HS-5 (cell line): ENCODE results near the gene GABRB1.
"Not testable (repeated sequence)": the region's sequence is repeated elsewhere in the genome, so short reads cannot be mapped to it uniquely, and the experiment has no call there.

Experiments used
- DNase-seq: peaks from one replicate; pipeline ENCODE4 v3.0.0-alpha.2; 2012; ENCODE audit warnings: low read depth

Gene GABRB1

DNA sequence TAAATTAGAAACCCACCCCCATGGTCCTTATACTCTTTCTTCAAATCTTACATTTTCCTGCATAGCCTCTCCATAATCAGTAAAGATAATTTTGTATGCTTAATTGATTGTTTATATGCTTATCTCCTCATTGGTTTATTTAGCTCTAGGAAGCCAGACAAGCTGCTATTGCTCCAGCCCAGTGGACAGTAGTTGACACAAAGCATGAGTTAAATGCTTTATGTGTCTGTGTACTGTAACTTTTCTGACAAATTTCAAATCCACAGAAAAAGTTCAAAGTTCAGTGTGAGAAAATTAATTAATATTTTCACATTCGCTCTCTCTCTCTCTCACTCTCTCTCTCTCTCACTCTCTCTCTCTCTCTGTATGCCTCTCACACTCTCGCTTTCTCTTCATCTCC lies 181.7 kb downstream of the GABRB1 start:
- DNase-seq = no peak

DNA sequence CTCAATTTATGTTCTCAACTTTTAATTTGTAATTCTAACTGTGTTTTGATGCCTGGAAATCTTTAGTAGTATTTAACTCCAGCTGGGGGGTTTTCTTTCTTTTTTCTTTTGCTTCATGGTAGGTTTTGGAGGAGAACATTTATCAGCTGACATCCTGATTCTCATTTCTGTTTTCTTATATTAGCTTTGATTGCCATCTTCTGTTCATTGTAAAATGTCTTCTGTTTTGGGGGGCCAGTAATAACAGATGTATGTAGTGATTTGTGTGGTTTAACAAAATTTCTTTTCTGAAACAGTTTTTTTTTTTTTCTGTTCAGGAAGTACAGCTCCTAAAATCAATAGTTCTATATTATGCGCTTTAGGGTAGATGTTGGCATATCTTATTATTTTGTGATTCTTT lies 182.2 kb downstream of the GABRB1 start:
- DNase-seq = no peak

DNA sequence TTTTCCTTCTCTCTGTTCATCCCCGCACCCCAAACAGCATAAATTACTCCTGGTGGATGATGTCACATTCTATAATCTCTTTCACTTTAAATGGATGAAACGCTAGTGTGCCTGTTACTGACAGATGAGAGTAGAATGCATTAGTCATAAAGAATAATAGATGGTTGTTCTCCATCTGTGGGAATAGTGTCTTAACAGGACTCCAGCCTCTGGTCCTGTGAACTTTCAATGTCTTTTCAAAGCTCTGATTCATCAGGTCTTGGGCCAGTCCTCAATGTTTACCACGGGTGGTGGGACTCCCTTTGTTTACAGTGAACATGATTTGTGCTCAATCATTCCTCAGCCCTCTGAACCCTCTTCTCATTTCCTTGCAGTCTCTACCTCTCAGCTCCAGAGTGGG lies 182.6 kb downstream of the GABRB1 start:
- peak; percentile 67 for DNase-seq

DNA sequence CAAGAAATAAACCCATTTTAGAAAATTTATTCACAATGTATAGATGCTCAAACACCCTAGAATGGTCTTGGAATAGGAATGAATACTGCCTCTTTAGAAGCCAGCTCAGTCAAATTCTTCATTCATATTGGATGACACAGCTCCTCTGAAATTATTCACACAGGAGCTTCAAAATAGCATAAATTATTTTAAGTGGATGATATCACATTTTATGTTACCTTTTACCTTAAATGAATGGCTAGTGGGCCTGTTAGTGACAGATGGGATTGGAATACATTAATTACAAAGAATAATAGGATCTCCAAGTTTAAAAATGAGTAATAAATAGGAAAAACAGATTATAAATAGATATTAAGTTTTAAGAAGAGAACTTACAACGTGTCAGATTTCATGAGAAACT lies 184.4 kb downstream of the GABRB1 start:
- DNase-seq = no peak

DNA sequence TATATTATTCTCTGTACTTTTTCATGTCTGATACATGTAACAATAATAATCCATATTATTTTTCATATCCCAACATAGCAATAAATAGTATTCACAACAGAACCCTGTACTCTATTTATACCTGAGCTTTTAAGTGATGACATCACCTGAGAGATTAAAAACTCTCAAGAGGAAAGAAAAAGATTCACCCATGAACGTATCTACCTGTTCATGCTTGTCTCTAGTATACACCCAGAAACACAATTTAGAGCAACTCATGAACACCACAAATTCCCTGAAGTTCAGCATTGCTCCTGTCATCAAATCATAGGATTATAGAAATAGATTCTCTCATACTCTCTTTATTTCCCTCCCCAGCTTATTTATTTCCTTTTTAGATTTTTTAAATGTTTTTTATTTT lies 185.9 kb downstream of the GABRB1 start:
- DNase-seq = no peak

DNA sequence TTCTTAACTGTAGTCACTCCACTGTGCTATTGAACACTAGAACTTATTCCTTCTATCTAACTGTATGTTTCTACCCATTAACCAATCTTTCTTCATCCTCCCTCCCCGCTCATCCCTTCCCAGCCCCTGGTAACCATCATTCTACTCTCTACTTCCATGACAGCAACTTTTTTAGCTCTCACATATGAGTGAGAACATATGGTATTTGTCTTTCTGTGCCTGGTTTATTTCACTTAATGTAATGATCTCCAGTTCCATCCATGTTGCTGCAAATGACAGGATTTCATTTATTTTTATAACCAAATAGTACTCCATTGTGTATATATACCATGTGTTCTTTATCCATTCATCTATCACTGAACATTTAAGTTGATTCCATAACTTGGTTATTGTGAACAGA lies 186.5 kb downstream of the GABRB1 start:
- DNase-seq = no peak

DNA sequence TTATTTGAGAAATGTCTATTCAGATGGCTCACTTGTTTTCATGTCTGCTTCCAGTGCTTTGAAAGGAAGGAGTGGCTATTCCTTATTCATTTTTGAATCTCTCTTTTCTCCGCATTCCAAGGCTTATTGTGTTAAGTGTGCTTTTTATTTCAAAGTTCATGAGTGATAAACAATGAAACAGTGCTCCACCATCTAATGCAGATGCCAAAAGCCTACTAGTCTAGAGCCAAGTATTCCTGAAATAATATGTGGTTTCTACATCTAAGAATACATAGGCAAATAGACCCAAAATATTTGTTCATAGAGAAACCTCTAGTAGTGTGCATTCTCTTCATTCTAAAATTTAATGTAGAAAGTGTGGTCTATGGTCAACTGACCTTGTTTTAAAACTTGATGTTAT lies 187.3 kb downstream of the GABRB1 start:
- no peak for DNase-seq

DNA sequence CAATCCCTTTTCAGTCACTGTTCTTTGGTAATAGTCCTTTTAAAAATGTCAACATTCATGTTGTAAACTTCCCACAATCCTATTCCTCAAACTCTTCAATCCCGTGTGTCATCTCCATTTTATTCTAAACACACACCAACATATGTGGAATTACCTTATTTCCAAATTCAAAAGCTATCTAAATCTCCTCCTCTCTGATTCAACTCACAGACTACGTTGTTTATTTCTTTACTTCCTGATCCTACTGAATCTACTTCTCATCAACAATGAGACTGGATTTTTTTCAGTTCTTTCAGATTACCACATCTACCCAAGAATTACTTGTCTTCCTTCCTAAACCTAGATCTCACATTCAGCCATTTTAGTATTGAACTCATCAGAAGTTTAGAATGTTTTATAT lies 188.2 kb downstream of the GABRB1 start:
- DNase-seq = no peak

DNA sequence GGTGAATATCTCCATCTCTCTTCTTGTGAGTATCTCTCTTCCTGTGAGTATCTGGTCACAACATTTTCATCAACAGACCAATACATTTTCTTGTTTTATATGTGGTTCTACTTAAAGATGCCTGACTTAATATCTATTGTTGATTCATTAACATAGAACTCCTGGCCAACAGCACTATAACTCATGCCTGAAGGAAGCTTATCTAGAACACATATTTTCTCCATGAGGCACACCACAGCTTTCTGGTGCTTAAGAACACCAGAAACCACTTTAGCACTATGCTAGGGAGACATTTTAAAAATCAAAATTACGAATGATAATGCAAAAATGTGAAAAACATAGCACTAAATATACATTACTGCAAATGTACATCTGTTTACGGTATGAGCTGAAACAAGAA lies 190.4 kb downstream of the GABRB1 start:
- DNase-seq = no peak

DNA sequence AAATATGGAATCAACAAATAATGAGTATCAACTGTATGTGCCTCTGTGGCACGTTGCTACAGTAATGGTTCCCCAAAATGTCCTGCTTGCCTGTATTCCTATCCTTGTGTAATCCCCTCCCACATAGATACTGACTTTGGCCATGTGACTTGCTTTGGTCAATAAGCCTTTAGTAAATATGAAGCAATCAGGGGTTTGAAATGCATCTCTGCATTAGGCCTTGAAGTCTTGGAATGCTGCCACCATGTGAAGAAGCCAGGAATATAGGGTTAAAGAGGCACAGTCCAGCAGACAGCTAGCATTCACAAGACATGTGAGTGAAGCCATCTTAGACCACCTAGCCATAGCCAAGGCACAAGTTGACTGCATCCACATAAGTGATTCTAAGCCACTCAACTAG lies 190.9 kb downstream of the GABRB1 start:
- no peak for DNase-seq

DNA sequence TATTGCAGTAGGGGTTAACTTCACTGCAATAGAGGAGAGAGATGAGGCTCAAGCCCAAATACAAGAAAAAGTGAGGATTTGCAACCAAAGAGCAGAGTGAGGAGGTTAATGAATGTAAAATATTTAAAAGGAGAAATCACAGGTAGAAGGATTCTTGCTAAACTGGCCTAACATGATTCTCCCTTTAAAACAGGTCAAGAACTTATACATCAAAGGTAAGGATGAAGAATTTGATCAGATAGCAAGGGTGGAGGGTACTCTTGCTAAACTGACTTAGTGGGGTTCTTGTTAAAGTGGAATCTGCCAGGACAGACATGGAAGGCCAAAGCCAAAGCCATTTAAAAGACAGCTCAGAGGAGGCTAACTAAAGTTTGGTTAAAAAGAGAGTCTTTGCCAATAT lies 193.0 kb downstream of the GABRB1 start:
- DNase-seq = no peak

DNA sequence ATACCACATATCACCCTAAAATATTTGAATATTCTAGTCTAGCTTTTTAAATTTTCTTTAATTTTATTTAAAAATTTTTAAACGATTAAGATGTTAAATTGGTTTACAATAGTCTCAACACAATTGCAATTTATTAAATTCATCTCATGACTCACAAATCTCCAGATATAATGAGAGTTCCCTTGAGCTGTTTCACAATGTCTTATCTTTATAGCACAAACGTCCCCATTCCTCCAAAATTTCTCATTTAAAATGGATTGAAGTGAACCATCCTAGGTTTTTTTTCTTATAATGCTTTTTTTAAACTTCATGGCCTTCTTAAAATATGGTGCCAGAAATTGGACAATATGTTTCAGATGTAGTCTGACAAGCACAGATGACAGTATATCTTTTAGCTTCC lies 204.4 kb downstream of the GABRB1 start:
- no peak for DNase-seq

DNA sequence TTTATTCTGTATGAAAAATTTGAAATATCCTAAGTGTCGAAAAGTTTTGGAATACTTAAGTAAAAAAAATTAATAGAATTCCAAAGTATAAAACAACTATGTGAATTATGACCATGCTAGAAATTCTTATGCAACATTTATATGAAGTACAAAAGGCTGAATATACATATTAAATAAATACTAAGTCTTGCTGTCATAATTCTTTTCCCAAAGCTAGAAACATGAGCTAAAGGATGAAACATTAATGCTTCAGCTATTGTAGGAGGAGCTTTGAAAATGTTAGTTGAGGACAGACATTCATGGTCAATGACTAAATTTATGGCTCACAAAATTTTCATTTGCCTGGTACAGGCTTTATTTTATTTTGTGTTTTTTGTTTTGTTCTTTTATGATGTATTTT lies 207.3 kb downstream of the GABRB1 start:
- DNase-seq = no peak

DNA sequence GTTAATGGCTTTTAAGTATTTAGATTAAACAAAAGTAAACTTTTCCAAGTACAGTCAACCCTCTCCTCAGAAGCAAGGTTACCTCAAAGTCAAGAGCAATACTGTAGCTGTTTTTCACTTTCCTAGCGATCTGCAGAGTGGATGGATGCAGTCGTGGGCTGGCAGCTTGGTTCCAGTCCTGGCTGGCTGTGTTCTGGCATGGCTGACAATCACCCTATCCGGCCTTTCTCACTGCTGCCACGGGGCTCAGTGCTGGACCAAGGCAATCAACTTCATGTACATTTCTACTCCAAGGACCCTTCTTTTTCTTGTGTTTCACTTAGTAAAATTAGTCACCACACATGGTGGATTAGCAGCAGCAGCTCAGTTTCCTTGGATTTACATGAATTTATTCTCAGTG lies 208.3 kb downstream of the GABRB1 start:
- no peak for DNase-seq

DNA sequence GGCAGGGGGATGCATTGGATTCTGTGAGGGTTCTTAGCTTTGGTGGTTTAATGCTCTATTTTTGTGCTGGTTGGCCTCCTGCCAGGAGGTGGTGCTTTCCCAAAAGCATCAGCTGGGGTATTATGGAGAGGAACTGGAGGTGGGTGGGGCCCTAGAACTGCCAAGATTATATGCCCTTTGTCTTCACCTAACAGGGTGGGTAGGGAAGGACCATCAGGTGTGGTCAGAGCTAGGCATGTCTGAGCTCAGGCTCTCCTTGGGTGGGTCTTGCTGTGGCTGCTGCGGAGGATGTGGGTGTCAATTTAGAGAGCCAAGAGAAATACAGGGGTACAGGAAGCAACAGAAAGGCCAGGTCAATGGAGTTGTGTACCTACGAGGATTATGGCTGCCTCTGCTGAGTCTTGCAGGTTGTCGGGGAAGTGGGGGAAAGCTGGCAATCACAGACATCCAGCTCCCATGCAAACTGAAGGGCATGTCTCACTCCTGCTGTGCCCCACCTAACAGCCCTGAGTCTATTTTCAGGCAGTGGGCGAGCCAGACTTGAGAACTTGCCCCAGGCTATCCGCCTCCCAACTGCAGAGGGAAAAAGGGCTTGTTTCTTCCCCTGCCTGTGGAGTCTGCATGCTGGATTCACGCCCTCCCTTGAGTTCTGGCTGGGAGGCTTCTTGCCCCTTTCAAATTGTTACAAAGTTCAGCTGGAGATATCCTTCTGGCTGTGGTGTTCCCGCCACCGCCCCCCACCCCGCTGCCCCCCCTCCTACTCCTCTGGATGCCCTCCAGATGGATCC lies 220.2 kb downstream of the GABRB1 start:
- no peak for DNase-seq

DNA sequence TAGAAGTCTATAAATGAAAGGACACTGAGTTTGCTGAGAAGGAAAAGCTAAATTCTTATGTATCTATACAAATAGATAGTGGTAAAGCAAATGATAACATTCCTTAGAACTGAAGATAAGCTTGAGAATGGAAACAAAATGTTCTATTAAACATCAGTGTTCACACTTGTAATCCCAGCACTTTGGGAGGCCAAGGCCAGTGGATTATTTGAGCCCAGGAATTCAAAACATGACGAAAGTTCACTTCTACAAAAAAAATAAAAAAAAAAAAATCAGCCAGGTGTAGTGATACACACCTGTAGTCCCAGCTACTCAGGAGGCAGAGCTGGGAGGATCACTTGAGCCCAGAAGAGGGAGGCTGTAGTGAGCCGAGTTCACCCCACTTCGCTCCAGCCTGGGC lies 232.4 kb downstream of the GABRB1 start:
- no peak for DNase-seq

DNA sequence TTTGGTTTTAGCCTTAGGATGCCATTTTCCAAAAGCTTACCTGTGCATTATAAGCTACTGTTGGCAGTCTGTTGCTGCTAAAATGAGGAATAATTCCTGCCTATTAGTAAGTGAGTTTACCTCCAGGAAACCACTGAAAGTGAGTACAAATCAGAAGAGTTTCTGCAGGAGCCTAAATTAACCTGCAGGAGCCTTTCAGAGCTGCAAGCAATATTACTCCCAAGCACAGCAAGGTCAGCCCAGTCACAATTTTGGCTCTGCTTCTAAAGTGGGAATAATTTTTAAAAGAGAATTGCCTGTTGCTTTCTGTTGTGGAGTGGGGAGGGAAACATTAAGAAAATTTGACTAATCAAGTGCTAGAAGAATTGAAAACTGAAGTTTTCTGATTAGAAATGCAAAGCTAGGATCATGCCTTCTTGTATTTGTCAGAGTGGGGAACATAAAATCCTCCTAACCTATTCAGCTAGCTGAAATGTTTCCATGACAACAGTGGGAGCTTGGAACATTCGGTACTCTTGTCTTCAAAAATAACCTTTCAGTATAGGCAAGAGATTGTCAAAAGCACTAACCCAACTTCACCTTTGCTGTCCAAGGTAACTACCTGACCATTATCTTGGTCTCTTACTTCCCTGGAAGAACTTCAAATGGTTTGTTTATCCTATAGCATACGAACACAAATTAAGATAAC lies 239.0 kb downstream of the GABRB1 start:
- no peak for DNase-seq

DNA sequence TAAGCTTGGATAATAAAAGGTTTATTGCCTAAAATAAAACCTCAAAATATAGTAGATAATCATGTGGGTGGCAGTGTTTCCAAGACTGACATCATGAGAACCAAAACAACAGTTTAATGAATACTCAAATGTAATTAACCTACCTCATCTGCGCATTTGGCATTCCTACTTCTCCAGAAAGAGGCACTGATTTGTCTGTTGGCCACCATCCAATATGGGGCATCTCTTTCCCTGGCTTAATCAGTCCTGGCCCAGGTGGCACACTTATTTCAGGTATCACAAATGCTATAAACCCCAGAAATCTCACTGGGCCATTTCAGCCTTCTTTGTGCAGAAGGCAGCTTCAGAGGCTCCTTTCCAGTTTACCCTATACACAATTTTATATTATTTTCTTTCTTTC lies 239.9 kb downstream of the GABRB1 start:
- DNase-seq = no peak

DNA sequence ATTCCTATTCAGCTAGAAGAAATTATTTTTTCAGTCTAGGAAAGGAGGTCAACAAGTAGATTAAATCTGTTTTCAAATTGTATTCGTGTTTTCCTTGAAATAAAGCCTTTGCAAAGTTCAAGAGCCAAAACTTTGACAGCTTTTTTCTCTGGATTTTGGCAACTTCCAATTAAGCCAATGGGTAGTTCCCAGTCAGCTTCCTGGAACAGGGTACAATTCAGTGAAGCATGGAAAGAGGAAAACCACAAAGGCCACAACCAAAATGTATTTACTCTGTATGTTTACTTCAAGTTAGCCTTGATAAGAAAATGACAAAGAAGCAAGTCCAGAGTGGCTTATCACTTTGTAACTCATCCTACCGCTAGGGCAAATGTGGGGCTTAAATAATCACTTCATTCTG lies 243.5 kb downstream of the GABRB1 start:
- no peak for DNase-seq

DNA sequence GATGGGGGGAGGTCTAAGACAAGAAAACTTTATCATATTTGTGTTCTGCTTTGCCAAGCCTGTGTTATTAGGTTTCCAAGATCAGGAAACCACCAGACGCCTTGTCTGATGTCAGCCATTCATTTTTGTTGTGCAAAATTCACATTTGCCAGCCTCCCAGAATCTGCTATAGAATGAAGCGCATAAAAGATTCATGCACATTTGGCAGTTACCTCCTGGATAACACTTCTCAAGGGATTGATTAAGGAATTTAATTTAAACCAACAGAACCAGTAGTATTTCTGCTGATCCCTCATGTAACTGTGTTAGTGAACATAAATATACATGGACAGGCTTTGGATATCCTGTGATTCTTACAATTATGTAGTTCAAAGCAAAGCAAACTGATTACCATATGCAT lies 244.2 kb downstream of the GABRB1 start:
- no peak for DNase-seq

DNA sequence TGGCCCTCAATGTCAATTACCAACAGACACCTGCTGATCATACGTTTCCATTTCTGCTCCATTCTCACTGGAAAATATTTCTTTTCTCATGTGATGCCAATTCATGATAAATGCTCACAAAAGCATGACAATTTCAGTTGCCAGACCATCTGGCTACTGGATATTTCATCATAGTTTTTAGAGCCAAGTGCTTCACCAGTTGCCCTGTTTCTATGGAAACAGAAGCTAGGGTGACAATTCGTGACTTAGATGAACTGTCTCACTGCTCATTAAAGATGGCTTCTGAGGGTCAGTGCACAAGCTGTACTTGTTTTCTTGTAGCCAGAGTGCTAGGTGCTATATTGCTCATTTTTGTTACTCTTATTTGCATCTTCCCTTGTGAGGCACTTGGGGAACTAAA lies 247.3 kb downstream of the GABRB1 start:
- no peak for DNase-seq

DNA sequence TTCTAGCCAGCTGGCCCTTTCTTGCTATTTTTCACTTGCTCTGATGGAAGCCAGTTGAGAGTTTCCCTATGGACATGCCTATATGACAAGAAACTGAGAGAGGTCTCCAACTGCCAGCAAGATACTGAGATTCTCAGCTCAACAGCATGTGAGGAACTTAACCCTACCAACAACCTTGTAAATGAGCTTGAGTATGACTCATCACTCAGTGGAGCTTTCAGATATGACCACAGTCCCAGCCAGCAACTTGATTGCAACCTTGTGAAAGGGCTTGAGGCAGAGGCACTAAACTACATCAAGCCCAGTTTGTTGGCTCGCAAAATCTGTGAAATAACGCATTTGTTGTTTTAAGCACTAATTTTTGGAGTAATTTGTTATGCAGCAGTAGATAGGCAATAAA lies 256.4 kb downstream of the GABRB1 start:
- peak; percentile 10 for DNase-seq

DNA sequence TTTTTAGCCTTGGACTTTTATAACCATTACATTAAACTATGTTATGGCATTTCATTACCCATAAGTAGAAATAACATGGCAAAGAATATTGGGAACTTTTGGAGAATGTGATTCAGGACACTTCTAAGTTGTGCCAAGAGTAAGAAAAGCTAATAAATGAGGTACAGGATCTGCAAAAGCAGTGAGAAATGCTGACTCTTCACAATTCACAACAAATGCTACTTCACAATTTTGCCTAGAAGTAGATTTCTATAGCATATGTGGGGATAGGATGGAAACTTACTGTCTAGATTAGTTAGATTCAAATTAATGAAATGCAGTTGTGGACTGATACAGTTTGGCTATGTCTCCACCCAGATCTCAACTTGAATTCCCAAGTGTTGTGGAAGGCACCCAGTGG lies 258.4 kb downstream of the GABRB1 start:
- no peak for DNase-seq

DNA sequence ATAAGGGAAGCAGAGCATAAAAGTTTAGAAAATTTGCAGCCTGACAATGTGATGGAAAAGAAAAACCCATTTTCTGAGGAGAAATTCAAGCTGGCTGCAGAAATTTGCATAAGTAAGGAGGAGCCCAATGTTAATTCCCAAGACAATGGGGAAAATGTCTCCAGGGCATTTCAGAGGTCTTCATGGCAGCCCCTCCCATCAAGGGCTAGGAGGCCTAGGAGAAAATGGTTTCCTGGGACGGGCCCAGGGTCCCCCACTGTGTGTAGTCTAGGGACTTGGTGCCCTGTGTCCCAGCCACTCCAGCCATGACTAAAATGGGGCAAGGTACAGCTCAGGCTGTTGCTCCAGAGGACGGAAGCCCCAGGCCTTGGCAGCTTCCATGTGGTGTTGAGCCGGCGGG lies 259.5 kb downstream of the GABRB1 start:
- not testable (repeated sequence) for DNase-seq
